KMS-11 (cell line): ENCODE results near the gene SNTN.

Experiments
- H2AFZ ChIP-seq: fragments of 200-600 bp; sonication (generic); 2 replicates; pipeline ENCODE4 v1.6.1; 2016; ENCODE audit warnings: antibody characterized with exemption, mixed run types, low read depth
- H3K27ac ChIP-seq: fragments of 200-600 bp; sonication (generic); 2 replicates; pipeline ENCODE4 v1.6.1; 2016; ENCODE audit warnings: mild to moderate bottlenecking, mixed run types
- H3K27me3 ChIP-seq: fragments of 200-600 bp; sonication (generic); 2 replicates; pipeline ENCODE4 v1.6.1; 2017; ENCODE audit warnings: mild to moderate bottlenecking, low read depth, mixed run types, moderate library complexity; ENCODE audit not compliant: insufficient read depth
- H3K36me3 ChIP-seq: fragments of 200-600 bp; sonication (generic); 2 replicates; pipeline ENCODE4 v1.6.1; 2017; ENCODE audit warnings: mild to moderate bottlenecking, mixed run types; ENCODE audit not compliant: insufficient read depth
- H3K4me1 ChIP-seq: fragments of 200-600 bp; sonication (generic); 2 replicates; pipeline ENCODE4 v1.6.1; 2016; ENCODE audit warnings: mild to moderate bottlenecking, low read depth, mixed run types; ENCODE audit not compliant: poor library complexity, severe bottlenecking
- H3K4me2 ChIP-seq: fragments of 200-600 bp; sonication (generic); 2 replicates; pipeline ENCODE4 v1.7.0; 2016; ENCODE audit warnings: mild to moderate bottlenecking, mixed run types
- H3K4me3 ChIP-seq: fragments of 200-600 bp; sonication (generic); IDR thresholded peaks from 2 replicates; pipeline ENCODE4 v1.6.1; 2017; ENCODE audit warnings: low read depth, low read length, mixed read lengths; ENCODE audit not compliant: insufficient read depth
- H3K79me2 ChIP-seq: fragments of 200-600 bp; sonication (generic); 2 replicates; pipeline ENCODE4 v1.6.1; 2016; ENCODE audit warnings: low read depth, mixed run types; ENCODE audit not compliant: insufficient read depth
- H3K9ac ChIP-seq: fragments of 200-600 bp; sonication (generic); 2 replicates; pipeline ENCODE4 v1.6.1; 2016; ENCODE audit warnings: mild to moderate bottlenecking, mixed run types
- H4K20me1 ChIP-seq: fragments of 200-600 bp; sonication (generic); 2 replicates; pipeline ENCODE4 v1.6.1; 2016; ENCODE audit warnings: mild to moderate bottlenecking, mixed run types; ENCODE audit not compliant: insufficient read depth
- TF ChIP-seq, protein P1 (sequence below): fragments of 200-600 bp; sonication (generic); conservative IDR thresholded peaks from 2 replicates; pipeline ENCODE4 v1.6.1; 2017; ENCODE audit warnings: low read depth, mild to moderate bottlenecking, antibody characterized with exemption, low read length, moderate library complexity, mixed read lengths

Gene SNTN

DNA sequence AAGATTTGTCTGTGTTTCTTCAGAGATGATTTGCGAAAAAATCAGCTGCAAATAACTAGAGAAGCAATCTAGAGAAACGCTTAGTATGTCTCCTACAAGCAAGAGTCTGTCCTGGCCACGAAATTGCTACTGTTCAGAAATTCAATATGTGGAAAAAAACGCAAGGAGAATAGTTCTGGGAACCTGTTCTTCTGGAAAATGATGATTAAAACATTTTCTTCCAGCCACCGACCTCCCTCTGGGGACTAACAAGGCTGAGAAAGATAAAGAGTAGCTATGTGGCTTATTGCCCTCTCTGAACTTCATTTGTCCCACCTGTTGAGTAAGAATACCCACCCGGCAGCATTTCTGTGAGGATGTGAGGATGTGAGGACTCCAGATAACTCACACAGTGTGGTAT lies 31.6 kb downstream of the SNTN start:
- H3K9ac ChIP-seq: no peak overlapping the region
- H3K4me1 ChIP-seq: no peaks in the 10 kb centered on the region
- no peak overlapping the region for H3K4me2 ChIP-seq
- no peak overlapping the region for H3K4me3 ChIP-seq
- H4K20me1 ChIP-seq: no peaks in the 10 kb centered on the region
- TF ChIP-seq, protein P1, sequence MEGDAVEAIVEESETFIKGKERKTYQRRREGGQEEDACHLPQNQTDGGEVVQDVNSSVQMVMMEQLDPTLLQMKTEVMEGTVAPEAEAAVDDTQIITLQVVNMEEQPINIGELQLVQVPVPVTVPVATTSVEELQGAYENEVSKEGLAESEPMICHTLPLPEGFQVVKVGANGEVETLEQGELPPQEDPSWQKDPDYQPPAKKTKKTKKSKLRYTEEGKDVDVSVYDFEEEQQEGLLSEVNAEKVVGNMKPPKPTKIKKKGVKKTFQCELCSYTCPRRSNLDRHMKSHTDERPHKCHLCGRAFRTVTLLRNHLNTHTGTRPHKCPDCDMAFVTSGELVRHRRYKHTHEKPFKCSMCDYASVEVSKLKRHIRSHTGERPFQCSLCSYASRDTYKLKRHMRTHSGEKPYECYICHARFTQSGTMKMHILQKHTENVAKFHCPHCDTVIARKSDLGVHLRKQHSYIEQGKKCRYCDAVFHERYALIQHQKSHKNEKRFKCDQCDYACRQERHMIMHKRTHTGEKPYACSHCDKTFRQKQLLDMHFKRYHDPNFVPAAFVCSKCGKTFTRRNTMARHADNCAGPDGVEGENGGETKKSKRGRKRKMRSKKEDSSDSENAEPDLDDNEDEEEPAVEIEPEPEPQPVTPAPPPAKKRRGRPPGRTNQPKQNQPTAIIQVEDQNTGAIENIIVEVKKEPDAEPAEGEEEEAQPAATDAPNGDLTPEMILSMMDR: no peak
- no peaks in the 10 kb centered on the region for H3K79me2 ChIP-seq
- no peaks in the 10 kb centered on the region for H3K27me3 ChIP-seq
- H3K36me3 ChIP-seq: no peaks in the 10 kb centered on the region
- no peak overlapping the region for H2AFZ ChIP-seq
- H3K27ac ChIP-seq: no peak overlapping the region

GRCh38 chr3:63685340-63685739 lies 32.9 kb downstream of the SNTN start:
- H3K36me3 ChIP-seq: no peaks in the 10 kb centered on the region
- H3K27ac ChIP-seq: no peak overlapping the region
- no peak overlapping the region for H3K9ac ChIP-seq
- no peaks in the 10 kb centered on the region for H4K20me1 ChIP-seq
- no peaks in the 10 kb centered on the region for H3K79me2 ChIP-seq
- H3K4me1 ChIP-seq: no peaks in the 10 kb centered on the region
- H2AFZ ChIP-seq: no peak overlapping the region
- H3K4me3 ChIP-seq: no peak overlapping the region
- TF ChIP-seq, protein P1: no peak
- H3K27me3 ChIP-seq: no peaks in the 10 kb centered on the region
- H3K4me2 ChIP-seq: no peak overlapping the region

DNA sequence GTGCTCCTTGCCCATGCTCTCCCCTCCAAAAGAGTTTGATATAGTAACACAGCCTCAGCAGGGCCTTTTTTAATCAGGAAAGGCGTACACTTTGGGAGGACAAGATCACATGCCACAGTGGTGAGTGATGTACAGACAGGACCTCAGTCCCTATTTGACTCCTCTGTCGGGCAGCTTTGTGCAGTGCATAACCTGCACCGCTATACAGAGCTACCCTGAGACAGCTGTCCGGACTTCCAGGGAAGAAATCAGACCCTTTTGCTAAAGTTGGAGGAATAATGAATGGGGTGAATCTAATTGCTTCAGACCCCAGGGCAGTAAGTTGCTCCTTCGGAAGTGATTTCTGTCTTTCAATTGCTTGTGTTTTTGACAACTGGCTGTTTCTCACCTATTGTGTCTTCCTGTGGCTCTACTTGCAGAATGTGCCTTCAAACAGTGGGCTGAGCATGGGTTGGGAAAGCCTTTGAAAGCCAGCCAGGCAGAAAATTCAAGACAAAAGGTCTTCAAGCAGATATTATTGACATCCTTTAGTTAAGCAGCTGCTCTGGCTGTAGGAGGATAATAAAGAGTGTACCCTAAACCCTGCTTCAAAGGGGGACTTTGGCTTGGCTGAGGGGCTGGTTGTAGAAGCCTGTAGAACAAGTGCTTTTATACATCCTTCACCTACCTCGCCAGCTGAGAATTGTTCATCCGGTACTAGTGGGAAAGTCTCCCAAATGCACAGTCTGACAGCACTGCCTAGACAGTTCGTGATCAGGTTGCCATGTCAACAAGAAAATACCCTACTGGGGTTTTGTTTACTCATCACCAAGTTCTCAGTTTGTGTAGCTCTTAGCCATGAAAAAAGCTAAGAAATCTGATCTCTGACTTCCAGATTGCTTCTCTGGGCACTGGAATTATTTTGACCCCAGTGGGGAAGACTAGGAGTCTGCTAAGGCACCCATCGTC lies 35.1 kb downstream of the SNTN start:
- no peak overlapping the region for H3K4me2 ChIP-seq
- TF ChIP-seq, protein P1: no peak
- H2AFZ ChIP-seq: no peak overlapping the region
- no peak overlapping the region for H3K9ac ChIP-seq
- H3K4me3 ChIP-seq: no peak overlapping the region
- no peak overlapping the region for H3K27ac ChIP-seq
- H3K36me3 ChIP-seq: no peaks in the 10 kb centered on the region
- no peaks in the 10 kb centered on the region for H3K27me3 ChIP-seq
- no peaks in the 10 kb centered on the region for H3K4me1 ChIP-seq
- H4K20me1 ChIP-seq: no peaks in the 10 kb centered on the region
- no peaks in the 10 kb centered on the region for H3K79me2 ChIP-seq

DNA sequence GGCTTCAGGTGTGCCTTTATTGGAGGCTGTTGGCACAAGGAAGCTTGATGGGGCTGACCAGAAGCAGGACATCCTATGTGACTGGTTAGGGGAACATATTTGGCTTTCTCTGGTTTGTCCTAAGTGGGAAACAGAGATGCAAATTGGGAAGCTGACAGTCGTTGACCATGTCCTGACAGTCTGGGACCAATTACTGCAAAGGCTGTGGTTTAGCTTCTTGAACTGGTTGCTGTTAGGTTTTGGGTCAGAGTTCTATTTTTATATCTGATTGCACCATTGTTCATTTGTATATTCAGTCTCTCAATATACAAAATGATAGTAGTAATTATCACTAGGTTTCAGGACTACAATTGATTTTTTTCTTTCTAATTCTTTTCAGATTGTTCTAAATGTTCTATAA lies 36.8 kb downstream of the SNTN start:
- Histone ChIP-seq H3K4me1 (no peaks in the 10 kb centered on the region), H3K27ac (no peak overlapping the region), H3K4me2 (no peak overlapping the region), H2AFZ (no peak overlapping the region), H3K4me3 (no peak overlapping the region), H3K79me2 (no peaks in the 10 kb centered on the region), H3K27me3 (no peaks in the 10 kb centered on the region), H3K36me3 (no peaks in the 10 kb centered on the region), H4K20me1 (no peaks in the 10 kb centered on the region), H3K9ac (no peak overlapping the region)
- TF ChIP-seq, protein P1: no peak
